Smooth muscle cell of trachea (primary cell): Measurements from ENCODE around the gene UGT2B10. TPM values are rescaled to one million over a fixed set of nuclear protein-coding genes. Genes with fewer than 3 reads are reported as not detected.

Source experiments
- total RNA-seq: library from RNA; depleted of rRNA; stranded (reverse); fragments of >200 nt; gene quantifications from 2 replicates; pipeline ENCODE4 v1.2.1, GENCODE V29; 2014

Gene UGT2B10
- not detected in 2 replicates for total RNA-seq

DNA sequence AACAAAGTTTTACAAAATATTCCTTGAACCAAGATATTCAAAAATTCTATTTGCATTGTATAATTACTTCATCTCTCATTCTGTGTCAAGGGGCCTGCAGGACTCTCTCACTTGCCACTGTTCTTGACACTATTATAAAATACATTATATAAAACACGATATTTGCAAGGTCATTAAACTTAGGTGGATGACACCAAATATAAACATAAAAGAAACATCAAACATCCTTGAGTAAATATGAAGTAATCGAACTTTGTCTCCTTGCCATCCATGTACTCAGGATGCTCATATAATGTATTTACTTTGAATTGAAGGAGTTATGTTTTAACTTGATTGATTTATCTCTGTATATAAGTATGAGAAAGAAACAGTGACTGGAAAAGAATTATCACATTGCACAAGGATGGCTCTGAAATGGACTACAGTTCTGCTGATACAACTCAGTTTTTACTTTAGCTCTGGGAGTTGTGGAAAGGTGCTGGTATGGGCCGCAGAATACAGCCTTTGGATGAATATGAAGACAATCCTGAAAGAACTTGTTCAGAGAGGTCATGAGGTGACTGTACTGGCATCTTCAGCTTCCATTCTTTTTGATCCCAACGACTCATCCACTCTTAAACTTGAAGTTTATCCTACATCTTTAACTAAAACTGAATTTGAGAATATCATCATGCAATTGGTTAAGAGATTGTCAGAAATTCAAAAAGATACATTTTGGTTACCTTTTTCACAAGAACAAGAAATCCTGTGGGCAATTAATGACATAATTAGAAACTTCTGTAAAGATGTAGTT is at the start of gene UGT2B10:
Gene UGT2B10 (plus strand): TSS at position 378 of the 793 bp plus-strand sequence. CDS start 26 bp downstream, at position 404.

Other genes starting within 250 kb of the UGT2B10 start
- not detected in 2 replicates for gene UGT2B17, start 239.7 kb upstream of the UGT2B10 start, total RNA-seq
- not detected in 2 replicates for gene UGT2B15, start 145.3 kb upstream of the UGT2B10 start, total RNA-seq
- not detected in 2 replicates for gene UGT2A3, start 135.8 kb downstream of the UGT2B10 start, total RNA-seq